Fibroblast of the aortic adventitia (primary cell): ENCODE results near the gene TEX264. TPM values are rescaled to one million over a fixed set of nuclear protein-coding genes. Genes with fewer than 3 reads are reported as not detected.

Source experiments
- DNase-seq: peaks from one replicate; pipeline ENCODE4 v3.0.0-alpha.2; 2010; ENCODE audit warnings: low read depth
- H3K4me3 ChIP-seq: 2 replicates; pipeline ENCODE4 v1.5.1; 2011; ENCODE audit warnings: low read depth, mild to moderate bottlenecking, control low read depth, low read length, moderate library complexity
- total RNA-seq: library from RNA; depleted of rRNA; stranded (reverse); fragments of >200 nt; gene quantifications from 2 replicates; pipeline ENCODE4 v1.2.3, GENCODE V29; 2012; ENCODE audit warnings: low replicate concordance
- TF ChIP-seq, protein P1 (sequence below): IDR thresholded peaks from 2 replicates; pipeline ENCODE4 v1.5.1; 2011; ENCODE audit warnings: mild to moderate bottlenecking, low read length, control low read depth, inconsistent platforms; ENCODE audit not compliant: insufficient read depth

TEX264 gene
- total RNA-seq, 1 donor, result 38.7 TPM

DNA sequence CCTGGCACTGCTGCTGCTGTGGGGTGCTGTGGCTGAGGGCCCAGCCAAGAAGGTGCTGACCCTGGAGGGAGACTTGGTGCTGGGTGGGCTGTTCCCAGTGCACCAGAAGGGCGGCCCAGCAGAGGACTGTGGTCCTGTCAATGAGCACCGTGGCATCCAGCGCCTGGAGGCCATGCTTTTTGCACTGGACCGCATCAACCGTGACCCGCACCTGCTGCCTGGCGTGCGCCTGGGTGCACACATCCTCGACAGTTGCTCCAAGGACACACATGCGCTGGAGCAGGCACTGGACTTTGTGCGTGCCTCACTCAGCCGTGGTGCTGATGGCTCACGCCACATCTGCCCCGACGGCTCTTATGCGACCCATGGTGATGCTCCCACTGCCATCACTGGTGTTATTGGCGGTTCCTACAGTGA lies 38.0 kb downstream of the TEX264 start:
- no peak overlapping the region for H3K4me3 ChIP-seq
- no peak for DNase-seq
- TF ChIP-seq, protein P1, sequence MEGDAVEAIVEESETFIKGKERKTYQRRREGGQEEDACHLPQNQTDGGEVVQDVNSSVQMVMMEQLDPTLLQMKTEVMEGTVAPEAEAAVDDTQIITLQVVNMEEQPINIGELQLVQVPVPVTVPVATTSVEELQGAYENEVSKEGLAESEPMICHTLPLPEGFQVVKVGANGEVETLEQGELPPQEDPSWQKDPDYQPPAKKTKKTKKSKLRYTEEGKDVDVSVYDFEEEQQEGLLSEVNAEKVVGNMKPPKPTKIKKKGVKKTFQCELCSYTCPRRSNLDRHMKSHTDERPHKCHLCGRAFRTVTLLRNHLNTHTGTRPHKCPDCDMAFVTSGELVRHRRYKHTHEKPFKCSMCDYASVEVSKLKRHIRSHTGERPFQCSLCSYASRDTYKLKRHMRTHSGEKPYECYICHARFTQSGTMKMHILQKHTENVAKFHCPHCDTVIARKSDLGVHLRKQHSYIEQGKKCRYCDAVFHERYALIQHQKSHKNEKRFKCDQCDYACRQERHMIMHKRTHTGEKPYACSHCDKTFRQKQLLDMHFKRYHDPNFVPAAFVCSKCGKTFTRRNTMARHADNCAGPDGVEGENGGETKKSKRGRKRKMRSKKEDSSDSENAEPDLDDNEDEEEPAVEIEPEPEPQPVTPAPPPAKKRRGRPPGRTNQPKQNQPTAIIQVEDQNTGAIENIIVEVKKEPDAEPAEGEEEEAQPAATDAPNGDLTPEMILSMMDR, result no peak

DNA sequence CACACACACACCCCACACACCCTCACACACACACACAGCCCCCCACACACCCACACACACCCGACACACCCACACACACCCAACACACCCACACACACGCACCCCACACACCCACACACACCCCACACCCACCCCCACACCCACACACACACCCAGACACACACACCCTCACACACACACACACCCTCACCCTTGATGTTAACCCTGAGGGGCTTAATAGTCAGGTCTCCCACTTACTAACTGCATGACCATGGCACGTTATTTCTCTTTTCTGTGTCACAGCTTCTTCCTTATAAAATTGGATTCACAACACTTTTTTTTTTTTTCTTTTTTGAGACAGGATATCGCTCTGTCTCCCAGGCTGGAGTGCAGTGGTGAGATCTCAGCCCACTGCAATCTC lies 38.6 kb downstream of the TEX264 start:
- DNase-seq, result no peak
- TF ChIP-seq, protein P1, result no peak
- H3K4me3 ChIP-seq, result no peak overlapping the region

- no peak overlapping the region for H3K4me3 ChIP-seq
- no peak for DNase-seq
- TF ChIP-seq, protein P1, result no peak
These were observed 39.7 kb downstream of the TEX264 start for GRCh38 chr3:51710631-51711351.

DNA sequence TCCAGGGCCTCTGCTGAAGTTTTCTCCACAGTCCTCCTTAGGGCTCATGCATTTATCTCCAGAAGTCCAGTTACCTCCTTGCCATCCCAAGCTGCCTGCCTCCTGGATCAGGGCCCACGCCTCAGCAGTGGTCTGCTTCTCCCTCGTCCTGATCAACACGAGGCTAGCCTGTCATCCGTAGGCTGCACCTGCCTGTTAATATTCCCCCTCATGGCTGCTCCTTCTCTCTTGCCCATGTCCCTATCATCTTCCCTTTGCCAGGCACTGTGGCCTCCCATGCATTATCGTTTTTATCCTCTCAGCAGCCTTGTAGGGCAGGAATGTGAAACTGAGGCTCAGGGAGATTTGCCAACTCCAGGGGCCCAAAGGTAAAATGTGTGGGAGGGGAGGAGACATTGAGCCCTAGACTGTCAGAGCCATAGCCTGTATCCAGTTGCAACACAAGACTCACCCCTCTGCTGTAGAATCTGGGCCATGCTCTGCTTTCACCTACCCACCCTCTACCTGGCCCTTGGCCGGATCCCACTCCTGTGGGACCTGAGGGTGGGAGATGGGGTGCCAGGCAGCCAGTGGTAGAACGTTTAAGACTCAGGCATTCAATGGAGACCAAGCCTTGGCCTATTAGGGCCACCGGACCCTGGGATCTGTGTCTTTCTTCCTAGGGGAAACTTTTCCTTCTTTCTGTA lies 40.4 kb downstream of the TEX264 start:
- no peak for DNase-seq
- H3K4me3 ChIP-seq, result no peak overlapping the region
- TF ChIP-seq, protein P1, result no peak

- TF ChIP-seq, protein P1, result no peak
- no peak overlapping the region for H3K4me3 ChIP-seq
- no peak for DNase-seq
These were observed 41.0 kb downstream of the TEX264 start for GRCh38 chr3:51712038-51712420.

DNA sequence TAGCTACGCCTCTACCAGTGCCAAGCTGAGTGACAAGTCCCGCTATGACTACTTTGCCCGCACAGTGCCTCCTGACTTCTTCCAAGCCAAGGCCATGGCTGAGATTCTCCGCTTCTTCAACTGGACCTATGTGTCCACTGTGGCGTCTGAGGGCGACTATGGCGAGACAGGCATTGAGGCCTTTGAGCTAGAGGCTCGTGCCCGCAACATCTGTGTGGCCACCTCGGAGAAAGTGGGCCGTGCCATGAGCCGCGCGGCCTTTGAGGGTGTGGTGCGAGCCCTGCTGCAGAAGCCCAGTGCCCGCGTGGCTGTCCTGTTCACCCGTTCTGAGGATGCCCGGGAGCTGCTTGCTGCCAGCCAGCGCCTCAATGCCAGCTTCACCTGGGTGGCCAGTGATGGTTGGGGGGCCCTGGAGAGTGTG lies 41.5 kb downstream of the TEX264 start:
- H3K4me3 ChIP-seq, result no peak overlapping the region
- no peak for DNase-seq
- TF ChIP-seq, protein P1, result no peak
